Posterior cingulate gyrus (tissue), 11 donors: ENCODE data around the gene PDSS2.
"Not testable (repeated sequence)": the region's sequence is repeated elsewhere in the genome, so short reads cannot be mapped to it uniquely, and the experiment has no call there.

Experiments used
- DNase-seq, 10 donors: peaks; one replicate each; pipeline versions ENCODE4 v3.0.0 to v3.0.0-alpha.2; 2020 to 2021; ENCODE audit warnings: mixed read lengths in 3 of 10
- intact Hi-C: fragments of 100-400 bp; cut with DNase I; formaldehyde crosslinking; loops from one replicate; pipeline ENCODE4 v1.15.1; 2023

PDSS2 gene

GRCh38 chr6:107129370-107129925 is 329.9 kb downstream of the PDSS2 start:
- intact Hi-C loops = no loop called here
- DNase-seq = no peak

GRCh38 chr6:107128577-107128976 is 330.8 kb downstream of the PDSS2 start:
- DNase-seq = no peak
- intact Hi-C loops = no loop called here

- intact Hi-C loops = no loop called here
- DNase-seq = no peak
Observed at GRCh38 chr6:107128175-107128574, 331.2 kb downstream of the PDSS2 start.

GRCh38 chr6:107125771-107126170 is 333.6 kb downstream of the PDSS2 start:
- intact Hi-C loops = no loop called here
- no peak for DNase-seq

- intact Hi-C loops = no loop called here
- DNase-seq = no peak
Observed at GRCh38 chr6:107124934-107125348, 334.4 kb downstream of the PDSS2 start.

GRCh38 chr6:107123501-107123900 is 335.9 kb downstream of the PDSS2 start:
- DNase-seq = no peak
- intact Hi-C loops = no loop called here

GRCh38 chr6:107122748-107123147 is 336.6 kb downstream of the PDSS2 start:
- intact Hi-C loops = no loop called here
- DNase-seq = no peak

GRCh38 chr6:107121964-107122495 is 337.3 kb downstream of the PDSS2 start:
- intact Hi-C loops = no loop called here
- no peak for DNase-seq

- DNase-seq = no peak
- intact Hi-C loops = no loop called here
Observed at GRCh38 chr6:107121266-107121665, 338.1 kb downstream of the PDSS2 start.

GRCh38 chr6:107120404-107120803 is 339.0 kb downstream of the PDSS2 start:
- intact Hi-C loops = no loop called here
- DNase-seq = no peak

- DNase-seq = no peak
- intact Hi-C loops = loop anchor here (10.0 kb wide), 1 partner anchor 376 kb away; the partner anchor contains the start of gene SOBP
Observed at GRCh38 chr6:107118976-107119375, 340.4 kb downstream of the PDSS2 start.

- not testable (repeated sequence) for DNase-seq
- intact Hi-C loops = loop anchor here (10.0 kb wide), 1 partner anchor 376 kb away; the partner anchor contains the start of gene SOBP
Observed at GRCh38 chr6:107118540-107118939, 340.8 kb downstream of the PDSS2 start.

GRCh38 chr6:107116931-107117330 is 342.4 kb downstream of the PDSS2 start:
- intact Hi-C loops = loop anchor here (10.0 kb wide), 1 partner anchor 378 kb away; the partner anchor contains the start of gene SOBP
- DNase-seq = no peak

GRCh38 chr6:107116328-107116892 is 343.0 kb downstream of the PDSS2 start:
- peak in 4 of 10 donors; percentile 23 to 88 (median 54) for DNase-seq
- intact Hi-C loops = loop anchor here (10.0 kb wide), 1 partner anchor 378 kb away; the partner anchor contains the start of gene SOBP

GRCh38 chr6:107115695-107116327 is 343.6 kb downstream of the PDSS2 start:
- peak in 8 of 10 donors; percentile 30 to 89 (median 36) for DNase-seq
- intact Hi-C loops = loop anchor here (2.0 to 10.0 kb wide), 2 partner anchors 343 to 379 kb away; partner anchors contain the start of genes PDSS2 and SOBP

- peak in 6 of 10 donors; percentile 6 to 85 (median 48) for DNase-seq
- intact Hi-C loops = loop anchor here (1.0 to 10.0 kb wide), 3 partner anchors 87 to 380 kb away; partner anchors contain the start of genes MTRES1, PDSS2 and SOBP
Observed at GRCh38 chr6:107114926-107115694, 344.3 kb downstream of the PDSS2 start, which contains the start of gene BEND3. Gene BEND3 (minus strand): TSS chr6:107115515. CDS start chr6:107099285, 16,230 bp downstream.

GRCh38 chr6:107114213-107114925 is 345.0 kb downstream of the PDSS2 start:
- intact Hi-C loops = loop anchor here (1.0 to 10.0 kb wide), 3 partner anchors 86 to 380 kb away; partner anchors contain the start of genes MTRES1, PDSS2 and SOBP
- peak; percentile 72 to 96 (median 77) for DNase-seq

- no peak for DNase-seq
- intact Hi-C loops = loop anchor here (10.0 kb wide), 1 partner anchor 385 kb away; the partner anchor contains the start of gene SOBP
Observed at GRCh38 chr6:107110200-107110599, 349.2 kb downstream of the PDSS2 start.

GRCh38 chr6:107108201-107108890 is 351.0 kb downstream of the PDSS2 start:
- no peak for DNase-seq
- intact Hi-C loops = no loop called here
